GM15510 (cell line): ENCODE data around the gene KIF1B.

Source experiments
- POLR2A ChIP-seq: IDR thresholded peaks from 3 replicates; pipeline ENCODE4 v1.6.1; 2011; ENCODE audit warnings: borderline replicate concordance; ENCODE audit not compliant: insufficient read length; ENCODE audit errors: extremely low read depth

KIF1B gene

DNA sequence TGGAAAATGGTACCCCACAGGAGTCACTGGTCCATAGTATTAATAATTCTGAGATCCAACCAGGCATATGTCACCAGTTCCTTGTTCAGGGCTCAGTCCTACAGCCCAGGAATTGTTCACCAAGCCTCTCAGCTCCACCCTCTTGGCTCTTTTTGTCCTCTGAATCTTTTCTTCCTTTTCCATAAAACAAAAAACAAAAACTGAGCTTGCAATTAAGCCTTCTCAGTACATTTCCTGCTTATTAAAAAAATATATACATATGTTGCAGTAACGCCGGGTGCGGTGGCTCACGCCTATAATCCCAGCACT, 23.4 kb upstream of the KIF1B start:
- TF ChIP-seq POLR2A: no peak

DNA sequence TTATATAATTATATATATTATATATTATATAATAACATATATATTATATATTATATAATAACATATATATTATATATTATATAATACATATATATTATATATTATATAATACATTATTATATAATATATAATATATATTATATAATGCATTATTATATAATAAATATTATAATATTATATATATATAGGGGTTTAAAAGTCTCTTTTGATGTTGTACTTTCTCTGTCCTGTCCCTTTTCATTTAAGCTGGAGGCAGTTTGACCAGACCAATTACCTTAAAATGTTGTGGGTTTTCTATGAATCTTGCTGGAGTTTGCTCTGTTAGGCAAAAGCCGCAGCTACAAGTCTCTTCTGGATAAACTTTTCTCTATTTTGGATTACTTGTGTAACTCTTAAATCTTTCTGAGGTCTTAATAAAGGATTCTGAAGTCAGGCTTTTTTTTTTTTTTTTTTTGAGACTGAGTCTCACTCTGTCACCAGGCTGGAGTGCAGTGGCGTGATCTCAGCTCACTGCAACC, 22.2 kb upstream of the KIF1B start:
- no peak for TF ChIP-seq POLR2A

DNA sequence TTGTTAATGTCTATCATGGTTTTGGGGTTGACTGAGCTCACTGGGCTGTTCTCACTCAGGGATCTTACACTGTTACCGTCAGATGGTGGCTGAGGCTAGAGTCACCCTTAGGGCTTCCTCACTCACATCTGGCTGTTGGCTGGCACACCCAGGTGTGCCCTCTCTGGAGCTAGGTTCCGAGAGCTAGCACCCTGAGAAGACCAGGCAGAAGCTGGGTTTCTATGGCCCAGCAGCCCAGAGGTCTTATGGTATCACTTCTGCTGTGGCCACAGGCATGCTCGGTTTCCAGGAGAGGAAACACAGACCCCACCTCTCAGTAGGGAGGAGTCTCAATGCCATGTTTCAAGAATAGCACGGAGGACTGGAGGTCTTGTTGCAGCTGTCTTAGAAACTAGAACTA, 20.7 kb upstream of the KIF1B start:
- no peak for TF ChIP-seq POLR2A

DNA sequence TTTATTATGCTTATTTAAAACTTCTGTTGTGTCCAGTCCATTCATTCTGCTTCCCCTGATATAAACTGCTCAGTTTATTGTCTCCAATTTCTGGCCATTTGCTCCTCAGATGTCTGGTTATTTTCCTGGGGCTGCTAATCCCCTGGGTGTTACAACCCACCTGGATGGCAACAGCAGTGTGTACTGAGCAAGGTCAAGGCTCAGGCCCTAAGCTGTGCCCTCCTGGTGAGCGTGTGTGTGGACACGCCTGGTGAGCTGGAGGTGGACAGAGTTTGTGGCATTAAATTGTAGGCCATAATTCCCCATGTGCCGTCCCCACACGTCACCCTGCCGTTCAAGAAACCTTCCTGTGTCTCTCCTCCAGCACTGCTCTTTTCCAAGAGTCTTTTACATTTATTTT, 18.1 kb upstream of the KIF1B start:
- no peak for TF ChIP-seq POLR2A

DNA sequence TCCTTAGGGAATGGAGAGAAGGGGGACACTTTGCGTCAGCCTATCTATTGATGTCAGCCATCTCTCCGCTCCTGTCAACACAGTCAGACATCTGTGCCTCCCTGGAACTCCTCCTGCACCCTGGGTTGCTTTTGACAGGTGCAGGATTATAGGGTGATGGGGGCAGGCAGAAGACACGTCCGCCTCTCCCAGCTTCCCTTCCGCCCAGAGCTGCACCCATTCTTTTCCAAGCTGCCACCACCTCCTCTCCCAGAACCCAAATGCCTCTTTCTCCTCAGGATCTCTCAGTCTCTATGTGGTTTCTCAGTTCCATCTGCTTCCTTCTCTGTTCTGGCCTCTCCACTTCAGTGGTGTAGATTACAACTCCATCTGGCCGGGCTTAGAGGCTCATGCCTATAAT, 17.1 kb upstream of the KIF1B start:
- no peak for TF ChIP-seq POLR2A

DNA sequence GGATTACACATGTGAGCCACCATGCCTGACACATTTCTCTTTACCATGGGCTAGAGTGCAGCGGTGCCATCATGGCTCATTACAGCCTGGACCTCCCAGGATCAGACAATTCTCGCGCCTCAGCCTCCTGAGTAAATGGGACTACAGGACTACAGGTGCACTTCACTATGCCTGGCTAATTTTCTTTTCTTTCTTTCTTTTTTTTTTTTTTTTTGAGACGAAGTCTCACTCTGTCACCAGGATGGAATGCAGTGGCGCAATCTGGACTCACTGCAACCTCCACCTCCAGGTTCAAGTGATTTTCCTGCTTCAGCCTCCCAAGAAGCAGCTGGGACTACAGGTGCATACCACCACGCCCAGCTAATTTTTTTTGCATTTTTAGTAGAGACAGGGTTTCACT, 14.8 kb upstream of the KIF1B start:
- no peak for TF ChIP-seq POLR2A

DNA sequence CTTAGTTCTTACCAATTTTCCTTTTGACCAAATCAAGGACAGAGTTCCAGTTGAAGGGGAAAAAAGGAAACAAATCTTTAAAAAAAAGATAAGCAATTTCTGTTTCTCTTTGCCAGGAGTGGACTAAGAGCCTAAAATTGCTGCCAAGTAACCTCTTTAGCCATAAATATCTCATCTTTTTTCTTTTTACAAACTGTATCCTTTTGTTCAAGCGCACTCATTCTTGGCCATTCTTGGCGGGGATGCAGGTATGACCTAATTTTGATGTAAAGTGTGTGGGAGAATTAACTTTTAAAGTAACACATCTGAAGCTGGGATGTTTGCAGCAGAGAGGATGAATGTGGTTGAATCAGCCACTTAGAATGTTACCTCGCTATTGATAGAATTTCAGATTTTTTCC, 13.4 kb upstream of the KIF1B start:
- TF ChIP-seq POLR2A: no peak

DNA sequence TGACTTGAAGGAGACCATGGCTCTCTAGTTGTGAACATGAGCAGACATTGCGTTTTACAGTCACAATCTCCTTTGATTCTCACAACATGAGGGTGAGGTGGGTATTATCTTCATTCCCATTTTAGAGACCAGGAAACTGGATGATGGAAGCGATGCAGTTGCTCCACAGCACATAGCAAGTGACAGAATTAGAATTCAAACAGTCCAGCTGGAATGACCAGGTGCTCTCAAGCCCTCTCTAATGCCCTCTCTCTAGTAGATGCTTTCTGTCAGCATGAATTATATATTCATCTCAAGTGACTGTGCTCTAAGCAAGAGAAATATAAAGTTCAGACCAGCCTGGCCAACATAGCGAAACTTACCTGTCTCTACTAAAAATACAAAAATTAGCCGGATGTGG, 9.8 kb upstream of the KIF1B start:
- TF ChIP-seq POLR2A: no peak

DNA sequence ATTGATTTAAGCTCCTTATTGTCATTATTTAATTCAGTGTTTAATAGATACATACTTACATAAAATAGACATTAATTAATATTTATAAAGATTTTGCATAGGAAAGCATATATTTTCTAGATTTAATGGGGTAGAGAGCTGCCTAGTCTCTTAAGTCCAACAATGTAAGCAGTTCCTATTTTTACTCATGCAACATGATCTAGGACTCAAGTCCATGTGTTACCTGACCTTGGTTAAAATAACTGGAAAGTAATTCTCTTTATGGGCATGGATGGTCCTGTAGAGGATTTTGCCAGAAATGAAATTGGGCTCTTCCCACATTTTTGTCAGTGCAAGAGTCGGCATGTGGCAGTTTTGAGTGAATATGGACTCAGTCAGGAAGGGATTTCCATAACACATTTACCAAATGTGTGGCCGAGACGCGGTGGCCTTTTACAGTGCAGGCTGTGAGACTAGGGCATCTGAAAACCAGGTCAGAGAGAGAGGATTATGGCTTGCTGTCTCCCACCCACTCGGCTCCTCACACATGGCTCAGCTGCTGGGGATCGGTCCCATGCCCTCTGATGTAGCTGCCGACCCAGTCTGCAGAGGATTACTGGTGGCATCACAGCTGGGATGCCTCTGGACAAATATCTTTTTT, 6.2 kb upstream of the KIF1B start:
- TF ChIP-seq POLR2A: no peak

DNA sequence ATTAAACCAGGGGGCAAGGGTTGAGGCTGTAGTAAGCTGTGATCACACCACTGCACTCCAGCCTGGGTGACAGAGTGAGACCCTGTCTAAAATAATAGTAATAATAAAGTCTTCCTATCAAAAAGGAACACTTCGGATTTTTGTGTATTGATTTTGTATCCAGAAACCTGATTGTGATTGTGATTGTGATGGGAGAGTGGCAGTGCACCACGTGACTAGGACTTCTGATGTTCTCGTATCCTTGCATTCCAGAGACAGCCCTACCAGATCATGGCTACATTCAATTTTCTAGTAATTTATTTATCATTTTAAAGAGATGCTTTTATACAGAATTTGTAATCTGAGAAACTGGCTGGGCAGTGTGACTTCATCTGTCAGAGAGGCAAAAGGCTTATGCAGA, 2.6 kb upstream of the KIF1B start:
- no peak for TF ChIP-seq POLR2A

DNA sequence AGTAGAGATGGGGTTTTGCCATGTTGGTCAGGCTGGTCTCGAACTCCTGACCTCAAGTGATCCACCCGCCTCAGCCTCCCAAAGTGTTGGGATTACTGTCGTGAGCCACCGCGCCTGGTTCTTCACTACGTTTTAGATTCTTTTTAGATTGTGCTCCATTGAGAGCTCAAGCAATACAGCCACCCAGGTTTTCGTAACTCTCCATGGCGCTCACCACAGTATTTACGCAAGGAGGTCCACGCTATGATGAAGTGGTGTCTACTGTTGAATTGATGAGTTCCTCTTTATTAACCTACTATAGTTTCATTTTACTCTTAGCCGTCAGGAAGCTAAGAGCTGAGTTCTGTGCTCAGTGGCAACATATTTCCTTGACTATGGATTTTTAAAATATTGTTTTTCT, 1.8 kb upstream of the KIF1B start:
- TF ChIP-seq POLR2A: no peak

DNA sequence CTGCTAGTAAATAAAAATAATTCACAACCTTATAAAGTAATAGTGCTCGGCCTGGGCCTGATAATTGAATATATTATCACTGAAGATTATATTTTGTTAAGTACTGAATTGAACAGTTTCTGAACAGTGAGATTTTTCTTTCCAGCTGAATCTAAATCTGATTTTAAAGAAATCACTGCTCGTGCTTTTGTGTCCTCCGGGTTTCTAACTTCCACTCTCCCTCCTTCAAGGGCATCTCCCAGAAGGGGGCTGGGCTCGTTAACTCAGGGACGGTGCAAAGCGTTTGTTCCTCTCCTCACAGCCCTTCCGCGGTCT, 823 bp upstream of the KIF1B start:
- no peak for TF ChIP-seq POLR2A

DNA sequence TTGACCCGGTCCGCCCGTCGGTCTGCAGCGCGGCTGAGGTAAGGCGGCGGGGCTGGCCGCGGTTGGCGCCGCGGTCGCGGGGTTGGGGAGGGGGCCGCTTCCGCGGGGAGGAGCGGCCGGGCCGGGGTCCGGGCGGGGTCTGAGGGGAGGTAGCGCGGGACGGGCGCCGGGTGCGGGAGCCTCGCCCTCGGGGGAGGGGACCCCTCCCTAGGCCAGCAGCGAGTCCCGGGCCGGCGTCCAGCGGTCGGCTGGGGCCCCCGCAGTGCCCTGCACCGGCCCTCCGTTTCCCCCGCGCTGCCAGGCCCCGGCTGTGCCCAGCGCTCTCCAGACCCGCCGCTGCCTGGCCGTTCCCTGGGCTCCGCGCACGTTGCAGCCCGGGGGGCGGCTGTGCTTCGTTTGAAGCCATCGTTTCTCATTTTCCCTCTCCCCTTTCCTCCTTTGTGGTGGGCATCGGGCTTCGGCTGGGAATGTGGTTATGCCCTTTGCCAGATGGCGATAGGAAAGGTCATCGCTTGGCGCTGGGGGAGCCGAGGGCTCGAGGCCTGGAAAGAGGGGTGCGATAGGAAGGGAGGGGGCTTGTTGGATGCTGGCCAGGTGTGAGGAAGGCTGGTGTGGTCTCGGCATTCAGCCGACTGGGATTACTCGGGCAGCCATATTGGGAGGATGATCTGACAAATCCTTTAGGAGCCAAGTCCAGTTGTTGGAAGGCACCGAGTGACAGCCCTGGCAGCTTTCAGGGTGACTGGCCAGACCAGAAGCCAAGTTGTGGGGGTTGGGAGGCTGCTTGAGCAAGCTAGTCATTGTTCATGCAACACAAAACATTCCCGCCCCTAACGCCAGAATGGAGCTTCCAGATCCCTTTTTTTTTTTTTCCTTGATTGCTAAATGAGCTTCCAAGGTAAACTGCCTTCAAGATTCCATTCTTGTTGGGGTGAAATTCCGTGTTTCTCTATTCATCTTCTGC, 753 bp downstream of the KIF1B start:
- no peak for TF ChIP-seq POLR2A

DNA sequence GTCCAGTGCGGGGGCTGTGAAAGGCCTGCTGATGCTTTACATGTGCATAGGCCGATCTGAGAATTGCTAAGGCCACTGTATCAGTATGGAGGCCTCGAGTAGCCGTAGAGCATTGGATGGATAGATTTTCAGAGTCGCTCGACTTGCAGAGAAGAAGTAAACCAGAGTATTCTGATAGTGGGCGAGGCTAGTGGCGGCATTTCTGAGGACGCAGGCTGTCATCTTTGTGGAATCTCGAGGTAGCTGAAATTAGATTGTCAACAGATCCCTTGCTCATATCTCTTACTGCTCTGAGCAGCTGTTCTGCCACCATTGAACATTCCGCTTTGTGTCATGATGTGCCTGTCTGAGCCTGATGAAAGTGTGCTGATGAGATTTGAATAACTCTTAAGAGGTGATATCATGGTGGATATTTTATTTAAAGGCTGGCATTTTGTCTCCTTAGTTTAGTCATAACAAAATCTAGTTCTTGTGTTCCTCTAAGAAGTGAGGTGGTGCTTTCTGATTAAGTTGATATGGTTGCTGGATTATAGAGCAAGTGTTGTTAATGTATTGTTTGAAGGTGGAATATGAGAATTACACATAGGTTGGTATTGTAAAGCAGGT, 1.5 kb downstream of the KIF1B start:
- TF ChIP-seq POLR2A: no peak

DNA sequence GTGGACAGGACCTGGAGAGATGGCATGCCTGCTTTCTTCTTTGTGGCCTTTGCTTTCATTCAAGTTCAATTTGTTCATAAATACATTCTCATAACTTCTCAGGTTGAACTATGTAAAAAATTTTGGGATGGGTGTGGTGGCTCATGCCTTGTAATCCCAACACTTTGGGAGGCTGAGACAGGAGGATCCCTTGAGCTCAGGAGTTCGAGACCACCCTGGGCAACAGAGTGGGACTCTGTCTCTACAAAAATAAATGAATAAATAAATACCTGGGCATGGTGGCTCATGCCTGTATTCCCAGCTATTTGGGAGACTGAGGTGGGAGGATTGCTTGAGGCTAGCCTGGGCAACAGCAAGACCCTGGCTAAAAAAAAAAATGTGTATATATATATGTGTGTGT, 2.1 kb downstream of the KIF1B start:
- TF ChIP-seq POLR2A: no peak
